Spleen (tissue), 11 donors: Measurements from ENCODE around the gene MRC2. TPM values are rescaled to one million over a fixed set of nuclear protein-coding genes. Genes with fewer than 3 reads are reported as not detected.

Experiments used
- DNase-seq: peaks from one replicate; pipeline ENCODE4 v3.0.0-alpha.2; 2020
- H3K27ac ChIP-seq, 8 donors: fragments of 200-600 bp; sonication (generic) in 7 of 8; 1 replicate in 4 of 8; 2 replicates in 4 of 8; pipeline versions ENCODE4 v1.5.0 to v1.8.0; 2016 to 2021; ENCODE audit warnings: inconsistent platforms in 4 of 8, mild to moderate bottlenecking in 4 of 8, moderate library complexity in 1 of 8
- H3K27me3 ChIP-seq, 7 donors: fragments of 200-600 bp; sonication (generic) in 6 of 7; replicated peaks in 1 of 7; 1 replicate in 4 of 7; 2 replicates in 3 of 7; pipeline versions ENCODE4 v1.5.0 to v1.8.0; 2016 to 2021; ENCODE audit warnings: inconsistent platforms in 3 of 7, mild to moderate bottlenecking in 1 of 7
- H3K36me3 ChIP-seq, 6 donors: fragments of 200-600 bp; sonication (generic) in 5 of 6; 1 replicate in 4 of 6; 2 replicates in 2 of 6; pipeline versions ENCODE4 v1.5.0 to v1.8.0; 2016 to 2021; ENCODE audit warnings: inconsistent platforms in 2 of 6
- H3K4me1 ChIP-seq, 6 donors: fragments of 200-600 bp; sonication (generic) in 5 of 6; 1 replicate in 3 of 6; 2 replicates in 3 of 6; pipeline versions ENCODE4 v1.5.0 to v1.8.0; 2016 to 2021; ENCODE audit warnings: inconsistent platforms in 3 of 6
- H3K4me3 ChIP-seq, 8 donors: fragments of 200-600 bp; sonication (generic) in 7 of 8; 1 replicate in 4 of 8; 2 replicates in 4 of 8; pipeline versions ENCODE4 v1.5.0 to v1.8.0; 2016 to 2021; ENCODE audit warnings: inconsistent platforms in 4 of 8, mild to moderate bottlenecking in 4 of 8, moderate library complexity in 2 of 8
- H3K9me3 ChIP-seq, 8 donors: fragments of 200-600 bp; sonication (generic) in 7 of 8; 1 replicate in 4 of 8; 2 replicates in 4 of 8; pipeline versions ENCODE4 v1.5.0 to v1.8.0; 2016 to 2021; ENCODE audit warnings: inconsistent platforms in 4 of 8
- POLR2A ChIP-seq, 3 donors: fragments of 450-650 bp; IDR thresholded peaks; one replicate each; pipeline ENCODE4 v1.5.1; 2017; ENCODE audit warnings: antibody characterized with exemption in 3 of 3, mild to moderate bottlenecking in 1 of 3
- POLR2AphosphoS5 ChIP-seq, 3 donors: sonication (generic); formaldehyde crosslinking; IDR thresholded peaks; one replicate each; pipeline ENCODE4 v1.5.1; 2017; ENCODE audit warnings: antibody characterized with exemption in 3 of 3
- WGBS, 5 donors: extraction: QIAGEN DNeasy Blood & Tissue Kit in 3 of 5; methylation state at CpG; one replicate each; pipeline versions ENCODE4 v1.1.5 to v1.1.7; 2013 to 2018; 5-methylcytosine and 5-hydroxymethylcytosine counted together
- intact Hi-C: fragments of 100-400 bp; cut with DNase I; formaldehyde crosslinking; loops from one replicate; pipeline ENCODE4 v1.15.0; 2023; ENCODE audit warnings: low total_unique reads
- polyA plus RNA-seq, 3 donors: library from polyadenylated mRNA; stranded (reverse); fragments of 200-250 nt; gene quantifications; one replicate each; pipeline ENCODE4 v1.2.1, GENCODE V29; 2013
- total RNA-seq, 7 donors: library from RNA; depleted of rRNA in 3 of 7; stranded (reverse); fragments of >200 nt in 3 of 7; fragmentation: NEBNext Ultra II Directional in 4 of 7; extraction: Animal tissue kit (Norgen Biotek cat#: 25700) in 4 of 7; gene quantifications; one replicate each; pipeline versions ENCODE4 v1.1.0 to v1.2.1, GENCODE V29; 2016 to 2021
- TF ChIP-seq, protein P1 (sequence below), 11 experiments: fragments of 200-600 bp in 7 of 11; fragments of 450-650 bp in 4 of 11; sonication (generic) in 4 of 11; IDR thresholded peaks in 8 of 11; conservative IDR thresholded peaks in 3 of 11; 1 replicate in 7 of 11; 2 replicates in 4 of 11; pipeline versions ENCODE4 v1.4.0 to v1.8.0; 2016 to 2021; ENCODE audit warnings: antibody characterized with exemption in 11 of 11, inconsistent platforms in 4 of 11, mild to moderate bottlenecking in 1 of 11
- donor health status: healthy with polysubstance abuse.
- donor health status: DM: no; HTN: no; CAD: no; lungs with moderate emphysema.
- donor health status: DM: no; HTN: no; CAD: no.
- donor health status: Bipolar disorder and iron deficiency.
- donor health status: healthy.
- donor health status: DM: no; HTN: no; CAD: no.
- donor health status: DM: yes; HTN: yes; CAD: no.

The MRC2 gene
- total and polyA plus RNA-seq, 10 donors, result 4.5 to 75.1 (median 38.7) TPM

DNA sequence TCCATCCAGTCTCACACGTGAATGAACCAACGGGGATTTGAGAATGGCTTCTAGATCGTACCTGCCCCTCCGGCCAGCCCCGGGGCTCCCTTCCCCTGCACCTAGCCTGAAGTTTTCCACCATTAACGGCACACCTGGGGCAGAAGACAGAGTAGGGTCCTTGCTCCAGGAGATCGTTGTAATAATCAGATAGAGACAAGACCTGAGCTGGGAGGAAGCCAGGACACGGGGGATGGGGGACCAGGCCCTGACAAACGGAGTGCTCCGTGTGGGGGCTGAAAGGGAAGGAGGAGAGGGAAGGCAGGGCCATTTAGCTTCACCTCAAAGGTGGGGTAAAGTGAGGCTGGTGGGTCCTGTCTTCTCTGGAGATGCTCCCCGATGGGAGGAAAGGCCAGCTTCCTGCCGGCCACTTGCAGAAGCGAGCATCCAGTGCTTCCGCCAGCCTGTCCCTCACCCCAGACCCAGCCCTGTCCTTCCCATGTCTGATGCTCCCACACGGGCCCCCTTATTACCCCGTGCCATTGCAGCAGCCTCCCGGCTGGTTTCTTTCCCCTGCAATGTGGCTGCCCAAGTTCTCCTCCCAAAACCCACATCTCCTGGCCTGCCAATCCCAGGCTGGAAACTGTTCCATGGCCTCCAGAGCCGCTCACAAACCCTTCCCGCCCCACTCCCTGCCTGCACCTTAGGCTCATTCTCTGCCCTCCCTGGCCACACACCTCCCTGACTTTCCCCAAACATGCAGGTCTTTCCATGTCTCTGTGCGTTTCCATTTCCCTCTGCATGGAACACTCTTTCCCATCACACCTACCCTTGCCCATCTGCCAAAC lies 79.3 kb downstream of the MRC2 start:
- no peak overlapping the region for H3K4me3 ChIP-seq
- peaks cover 0 to 36% (median 0%) of the 10 kb centered on the region in 7 donors for H3K27me3 ChIP-seq
- no peaks in the 10 kb centered on the region for H3K36me3 ChIP-seq
- peaks cover 4 to 42% (median 22%) of the 10 kb centered on the region in 6 donors for H3K4me1 ChIP-seq
- intact Hi-C loops, result no loop called here
- DNase-seq, result peak; percentile 68
- peak overlapping the region in 4 of 8 donors; percentile 69 to 77 (median 74) for H3K27ac ChIP-seq
- WGBS, 5 donors, result 75 to 90% (median 84%) methylated on average over 20 of the region's 20 CpGs
- TF ChIP-seq POLR2A (IDR thresholded peaks at IDR 0.05) (no peak), POLR2AphosphoS5 (IDR thresholded peaks at IDR 0.05) (no peak)
- TF ChIP-seq, protein P1, sequence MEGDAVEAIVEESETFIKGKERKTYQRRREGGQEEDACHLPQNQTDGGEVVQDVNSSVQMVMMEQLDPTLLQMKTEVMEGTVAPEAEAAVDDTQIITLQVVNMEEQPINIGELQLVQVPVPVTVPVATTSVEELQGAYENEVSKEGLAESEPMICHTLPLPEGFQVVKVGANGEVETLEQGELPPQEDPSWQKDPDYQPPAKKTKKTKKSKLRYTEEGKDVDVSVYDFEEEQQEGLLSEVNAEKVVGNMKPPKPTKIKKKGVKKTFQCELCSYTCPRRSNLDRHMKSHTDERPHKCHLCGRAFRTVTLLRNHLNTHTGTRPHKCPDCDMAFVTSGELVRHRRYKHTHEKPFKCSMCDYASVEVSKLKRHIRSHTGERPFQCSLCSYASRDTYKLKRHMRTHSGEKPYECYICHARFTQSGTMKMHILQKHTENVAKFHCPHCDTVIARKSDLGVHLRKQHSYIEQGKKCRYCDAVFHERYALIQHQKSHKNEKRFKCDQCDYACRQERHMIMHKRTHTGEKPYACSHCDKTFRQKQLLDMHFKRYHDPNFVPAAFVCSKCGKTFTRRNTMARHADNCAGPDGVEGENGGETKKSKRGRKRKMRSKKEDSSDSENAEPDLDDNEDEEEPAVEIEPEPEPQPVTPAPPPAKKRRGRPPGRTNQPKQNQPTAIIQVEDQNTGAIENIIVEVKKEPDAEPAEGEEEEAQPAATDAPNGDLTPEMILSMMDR (IDR thresholded peaks at IDR 0.05 in 8 of 11, conservative IDR thresholded peaks at IDR 0.05 in 3 of 11), result no peak
- H3K9me3 ChIP-seq, result peaks cover 0 to 10% (median 5%) of the 10 kb centered on the region in 8 donors

DNA sequence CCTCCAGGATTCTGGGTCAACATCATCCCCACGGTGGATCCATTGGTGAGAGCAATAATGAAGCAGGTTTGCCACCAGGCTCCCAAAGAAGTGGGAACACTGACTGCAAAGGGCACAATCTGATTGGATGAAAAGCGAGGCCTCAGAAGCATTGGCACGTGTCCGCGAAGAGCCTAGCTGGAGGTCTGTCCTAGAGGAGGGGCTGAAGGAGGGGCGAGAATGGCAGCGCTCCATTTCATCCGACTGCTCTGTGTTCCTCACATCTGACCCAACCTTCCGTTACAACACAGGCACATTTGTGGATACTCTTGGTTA lies 79.9 kb downstream of the MRC2 start:
- no peaks in the 10 kb centered on the region for H3K36me3 ChIP-seq
- H3K9me3 ChIP-seq, result peaks cover 0 to 10% (median 5%) of the 10 kb centered on the region in 8 donors
- TF ChIP-seq POLR2AphosphoS5 (IDR thresholded peaks at IDR 0.05) (no peak), POLR2A (IDR thresholded peaks at IDR 0.05) (no peak)
- TF ChIP-seq, protein P1 (IDR thresholded peaks at IDR 0.05 in 8 of 11, conservative IDR thresholded peaks at IDR 0.05 in 3 of 11), result no peak
- 94 to 97% (median 95%) methylated on average over 9 of the region's 9 CpGs for WGBS, 5 donors
- peaks cover 4 to 42% (median 22%) of the 10 kb centered on the region in 6 donors for H3K4me1 ChIP-seq
- no peak overlapping the region for H3K27ac ChIP-seq
- peaks cover 0 to 31% (median 0%) of the 10 kb centered on the region in 7 donors for H3K27me3 ChIP-seq
- no peak overlapping the region for H3K4me3 ChIP-seq
- intact Hi-C loops, result no loop called here
- peak; percentile 42 for DNase-seq

DNA sequence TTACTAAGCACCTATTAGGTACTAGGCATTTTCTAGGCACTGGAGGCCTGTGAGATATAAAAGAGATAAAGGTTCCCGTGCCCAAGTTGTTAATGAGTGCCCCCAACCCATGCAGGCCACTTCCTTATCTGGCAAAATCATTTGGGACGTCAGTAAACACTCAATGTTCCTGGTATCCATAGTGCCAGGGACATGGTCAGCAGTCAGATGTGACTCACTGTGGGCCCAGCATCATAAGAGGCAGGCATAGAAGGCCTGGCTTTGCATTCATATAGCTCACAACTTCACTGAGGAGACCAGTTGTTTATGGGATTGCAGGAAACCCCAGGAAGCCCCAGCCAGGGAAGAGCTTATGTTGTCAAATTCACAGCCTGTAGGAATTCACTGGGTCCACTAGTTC lies 81.1 kb downstream of the MRC2 start:
- peaks cover 0 to 10% (median 5%) of the 10 kb centered on the region in 8 donors for H3K9me3 ChIP-seq
- TF ChIP-seq POLR2AphosphoS5 (IDR thresholded peaks at IDR 0.05), result no peak
- TF ChIP-seq POLR2A (IDR thresholded peaks at IDR 0.05), result no peak
- TF ChIP-seq, protein P1 (IDR thresholded peaks at IDR 0.05 in 8 of 11, conservative IDR thresholded peaks at IDR 0.05 in 3 of 11), result no peak
- intact Hi-C loops, result no loop called here
- H3K4me3 ChIP-seq, result no peak overlapping the region
- WGBS, 5 donors, result 56 to 80% (median 69%) methylated on average over 2 of the region's 2 CpGs
- H3K36me3 ChIP-seq, result no peaks in the 10 kb centered on the region
- H3K27ac ChIP-seq, result no peak overlapping the region
- H3K27me3 ChIP-seq, result peaks cover 0 to 20% (median 0%) of the 10 kb centered on the region in 7 donors
- H3K4me1 ChIP-seq, result peaks cover 1 to 32% (median 16%) of the 10 kb centered on the region in 6 donors
- DNase-seq, result no peak

DNA sequence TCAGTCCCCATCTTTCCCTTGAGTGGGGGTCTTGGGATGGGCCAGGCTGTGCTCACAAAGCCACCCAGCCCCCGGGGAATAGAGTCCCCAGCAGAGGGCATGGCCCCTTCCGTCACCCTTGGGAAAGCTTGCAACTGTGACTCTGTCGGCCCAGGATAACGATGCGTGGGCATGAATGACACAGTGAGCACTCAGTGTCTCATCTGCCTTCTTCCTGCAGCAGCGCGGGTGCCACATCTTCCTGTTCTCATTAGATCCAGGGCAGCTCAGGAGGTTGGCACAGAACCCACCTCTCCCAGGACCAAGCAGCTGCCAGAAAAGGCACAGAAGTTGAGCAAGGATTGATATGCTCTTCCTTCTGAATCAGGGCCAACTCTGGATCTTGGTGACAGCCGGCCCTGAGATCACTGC lies 84.7 kb downstream of the MRC2 start:
- H3K9me3 ChIP-seq, result peaks cover 0 to 10% (median 5%) of the 10 kb centered on the region in 8 donors
- 54 to 87% (median 73%) methylated on average over 7 to 8 of the region's 8 CpGs for WGBS, 5 donors
- TF ChIP-seq POLR2A (IDR thresholded peaks at IDR 0.05), result no peak
- TF ChIP-seq, protein P1 (IDR thresholded peaks at IDR 0.05 in 8 of 11, conservative IDR thresholded peaks at IDR 0.05 in 3 of 11), result no peak
- no peak for TF ChIP-seq POLR2AphosphoS5 (IDR thresholded peaks at IDR 0.05)
- no peak overlapping the region for H3K27ac ChIP-seq
- H3K36me3 ChIP-seq, result no peaks in the 10 kb centered on the region
- no peaks in the 10 kb centered on the region for H3K4me1 ChIP-seq
- intact Hi-C loops, result no loop called here
- H3K27me3 ChIP-seq, result peaks cover 0 to 6% (median 0%) of the 10 kb centered on the region in 7 donors
- no peak overlapping the region for H3K4me3 ChIP-seq
- peak; percentile 32 for DNase-seq
